ENCODE measurements around the gene NRG2. TPM values are rescaled to one million over a fixed set of nuclear protein-coding genes. Genes with fewer than 3 reads are reported as not detected.

Gene NRG2
- total and polyA plus RNA-seq, 2 of the 4 experiments (the other 2 are of a cell fraction): 0.18 TPM; not detected in 1

DNA sequence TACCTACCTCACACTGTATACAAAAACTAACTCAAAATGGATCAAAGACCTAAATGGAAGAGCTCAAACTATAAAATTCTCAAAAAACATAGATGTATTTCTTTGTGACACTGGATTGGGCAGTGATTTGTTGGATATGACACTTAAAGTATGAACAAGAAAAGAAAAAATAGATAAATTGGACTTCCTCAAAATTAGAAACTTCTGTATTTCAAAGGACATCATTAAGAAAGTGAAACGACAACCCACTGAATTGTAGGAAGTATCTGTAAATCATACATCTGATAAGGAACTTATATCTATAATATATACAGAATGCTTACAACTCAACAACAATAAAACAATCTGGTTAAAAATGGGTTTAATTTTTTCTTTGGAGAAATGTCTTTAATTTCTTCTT, 96.7 kb downstream of the NRG2 start:
- Histone ChIP-seq H3K14ac (replicated peaks; ENCODE audit: low read depth, low read length) (no peak overlapping the region), H3K4ac (ENCODE audit: low read depth, low read length) (no peak overlapping the region), H3K56ac (ENCODE audit: extremely low read depth, insufficient read depth, low read length) (no peak overlapping the region), H2BK20ac (ENCODE audit: low read depth, low read length) (no peak overlapping the region), H4K91ac (ENCODE audit: insufficient read depth, low read depth, low read length) (no peak overlapping the region), H3K4me2 (ENCODE audit: low read depth, low read length) (no peak overlapping the region), H2BK15ac (ENCODE audit: low read depth, low read length) (no peak overlapping the region), H3K9me1 (ENCODE audit: insufficient read depth, low read length) (no peaks in the 10 kb centered on the region), H3K9ac (ENCODE audit: low read depth, low read length) (no peak overlapping the region), H4K20me1 (ENCODE audit: insufficient read depth, low read length) (no peaks in the 10 kb centered on the region), H2BK5ac (ENCODE audit: low read depth, low read length, poor library complexity, severe bottlenecking) (no peak overlapping the region), H3K27me3 (ENCODE audit: control insufficient read depth, insufficient read depth, low read length) (peaks cover 20% of the 10 kb centered on the region), H3K79me1 (ENCODE audit: low read depth in 1 of 2, low read length in 2 of 2) (no peaks in the 10 kb centered on the region), H3K27ac (ENCODE audit: insufficient read depth, low read length) (no peak overlapping the region), H2AK5ac (ENCODE audit: low read depth, low read length) (no peak overlapping the region), H2AFZ (replicated peaks; ENCODE audit: low read length, poor library complexity) (no peak overlapping the region), H3K4me3 (ENCODE audit: insufficient read depth, low read depth, low read length) (no peak overlapping the region), H3K36me3 (ENCODE audit: control insufficient read depth, insufficient read depth, low read length) (no peaks in the 10 kb centered on the region), H3K4me1 (ENCODE audit: control insufficient read depth, insufficient read depth, low read length) (no peaks in the 10 kb centered on the region), H2AK9ac (replicated peaks; ENCODE audit: low read depth, low read length, poor library complexity) (no peak overlapping the region), H4K8ac (ENCODE audit: low read depth in 2 of 2, low read length in 2 of 2) (no peak overlapping the region), H3K18ac (ENCODE audit: low read depth, low read length) (no peak overlapping the region), H4K5ac (ENCODE audit: low read depth, low read length) (no peak overlapping the region), H3K23ac (ENCODE audit: low read depth, low read length) (no peak overlapping the region), H2BK120ac (ENCODE audit: low read depth, low read length) (no peak overlapping the region), H3K9me3 (ENCODE audit: control insufficient read depth, insufficient read depth, low read length) (no peaks in the 10 kb centered on the region; the same call in 1 of the 2 replicates)
- ChIA-PET CTCF (no interaction called here), POLR2A (ENCODE audit: unreplicated experiment) (no interaction called here)
- no TSS peak for BruUV-seq (replicated peaks)
- intact Hi-C loops (cut with micrococcal nuclease) (no loop called here), dilution Hi-C loops (cut with HindIII; ENCODE audit: low sequenced_read_pairs, unreplicated experiment) (no loop called here), in situ Hi-C loops (cut with MboI; ENCODE audit: low sequenced_read_pairs) (no loop called here)
- ATAC-seq (ENCODE audit: low read depth): no peak
- no peak for DNase-seq
- no CpG with 5 or more reads among the region's 1 CpG for WGBS, 2 experiments (ENCODE audit: extremely low coverage in 2 of 2, insufficient read length in 1 of 2)
- no peak for TF ChIP-seq RFX5 (IDR thresholded peaks at IDR 0.05; ENCODE audit: low read depth, low read length)
- TF ChIP-seq RAD21 (IDR thresholded peaks at IDR 0.05; ENCODE audit: low read length): no peak
- no peak for TF ChIP-seq CTCF (conservative IDR thresholded peaks at IDR 0.05; ENCODE audit: low read depth, low read length)
- no peak for TF ChIP-seq BHLHE40 (IDR thresholded peaks at IDR 0.05; ENCODE audit: low read depth, low read length)
- no peak for TF ChIP-seq MAZ (IDR thresholded peaks at IDR 0.05; ENCODE audit: borderline replicate concordance, low read depth, low read length)
- TF ChIP-seq POLR2A (IDR thresholded peaks at IDR 0.05; ENCODE audit: low read depth, low read length): no peak
- TF ChIP-seq SMC3 (IDR thresholded peaks at IDR 0.05; ENCODE audit: low read depth, low read length): no peak
- TF ChIP-seq, protein P1, sequence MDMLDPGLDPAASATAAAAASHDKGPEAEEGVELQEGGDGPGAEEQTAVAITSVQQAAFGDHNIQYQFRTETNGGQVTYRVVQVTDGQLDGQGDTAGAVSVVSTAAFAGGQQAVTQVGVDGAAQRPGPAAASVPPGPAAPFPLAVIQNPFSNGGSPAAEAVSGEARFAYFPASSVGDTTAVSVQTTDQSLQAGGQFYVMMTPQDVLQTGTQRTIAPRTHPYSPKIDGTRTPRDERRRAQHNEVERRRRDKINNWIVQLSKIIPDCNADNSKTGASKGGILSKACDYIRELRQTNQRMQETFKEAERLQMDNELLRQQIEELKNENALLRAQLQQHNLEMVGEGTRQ (IDR thresholded peaks at IDR 0.05; ENCODE audit: low read depth, low read length): no peak
- no peak for TF ChIP-seq CEBPB (IDR thresholded peaks at IDR 0.05; ENCODE audit: low read depth, low read length)
- no peak for TF ChIP-seq RCOR1 (IDR thresholded peaks at IDR 0.05; ENCODE audit: insufficient replicate concordance, low read length)
- TF ChIP-seq, protein P2, sequence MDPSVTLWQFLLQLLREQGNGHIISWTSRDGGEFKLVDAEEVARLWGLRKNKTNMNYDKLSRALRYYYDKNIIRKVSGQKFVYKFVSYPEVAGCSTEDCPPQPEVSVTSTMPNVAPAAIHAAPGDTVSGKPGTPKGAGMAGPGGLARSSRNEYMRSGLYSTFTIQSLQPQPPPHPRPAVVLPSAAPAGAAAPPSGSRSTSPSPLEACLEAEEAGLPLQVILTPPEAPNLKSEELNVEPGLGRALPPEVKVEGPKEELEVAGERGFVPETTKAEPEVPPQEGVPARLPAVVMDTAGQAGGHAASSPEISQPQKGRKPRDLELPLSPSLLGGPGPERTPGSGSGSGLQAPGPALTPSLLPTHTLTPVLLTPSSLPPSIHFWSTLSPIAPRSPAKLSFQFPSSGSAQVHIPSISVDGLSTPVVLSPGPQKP (IDR thresholded peaks at IDR 0.05; ENCODE audit: borderline replicate concordance, low read depth, low read length): no peak
- no peak for TF ChIP-seq FOS (IDR thresholded peaks at IDR 0.05; ENCODE audit: low read depth, low read length)
- no peak for TF ChIP-seq MAFK (IDR thresholded peaks at IDR 0.05; ENCODE audit: low read depth, low read length)

All from IMR-90 (cell line).